ENCODE measurements around the gene F12. TPM values are rescaled to one million over a fixed set of nuclear protein-coding genes. Genes with fewer than 3 reads are reported as not detected.

Gene F12
- total RNA-seq, 1 experiment from 2014 or later: 0.74 TPM

- Histone ChIP-seq H3K4me1 (replicated peaks) (peaks cover 48% of the 10 kb centered on the region), H3K4me3 (no peak overlapping the region), H3K36me3 (peaks cover 12% of the 10 kb centered on the region), H3K27me3 (replicated peaks) (0 out of 2 replicates have a peak, but pooled peaks cover 5% of the 10 kb centered on the region), H3K27ac (no peak overlapping the region), H3K9me3 (replicated peaks) (peaks cover 8% of the 10 kb centered on the region)
- no peak for DNase-seq (ENCODE audit: low read depth in 1 of 2, low spot score in 2 of 2)
These were observed 41.5 kb upstream of the F12 start for GRCh38 chr5:177450667-177451424.

- H3K9me3 ChIP-seq (replicated peaks): peaks cover 6% of the 10 kb centered on the region; the same call in 1 of the 2 replicates
- peaks cover 34% of the 10 kb centered on the region for H3K4me1 ChIP-seq (replicated peaks)
- H3K27ac ChIP-seq: no peak overlapping the region
- 0 out of 2 replicates have a peak, but pooled peaks cover 9% of the 10 kb centered on the region for H3K27me3 ChIP-seq (replicated peaks)
- no peak for DNase-seq (ENCODE audit: low read depth in 1 of 2, low spot score in 2 of 2)
- H3K36me3 ChIP-seq: peaks cover 6% of the 10 kb centered on the region; the same call in 1 of the 2 replicates
- no peak overlapping the region for H3K4me3 ChIP-seq
These were observed 40.0 kb upstream of the F12 start for GRCh38 chr5:177449140-177450061.

GRCh38 chr5:177448244-177448950 lies 39.0 kb upstream of the F12 start:
- Histone ChIP-seq H3K4me3 (no peak overlapping the region), H3K27ac (no peak overlapping the region), H3K4me1 (replicated peaks) (peaks cover 26% of the 10 kb centered on the region), H3K9me3 (replicated peaks) (peaks cover 6% of the 10 kb centered on the region; the same call in 1 of the 2 replicates), H3K36me3 (peaks cover 10% of the 10 kb centered on the region; the same call in 1 of the 2 replicates), H3K27me3 (replicated peaks) (0 out of 2 replicates have a peak, but pooled peaks cover 9% of the 10 kb centered on the region)
- no peak for DNase-seq (ENCODE audit: low read depth in 1 of 2, low spot score in 2 of 2)

GRCh38 chr5:177447611-177448243 lies 38.4 kb upstream of the F12 start:
- DNase-seq (ENCODE audit: low read depth in 1 of 2, low spot score in 2 of 2): peak; percentile 92 to 94
- Histone ChIP-seq H3K4me1 (replicated peaks) (peaks cover 26% of the 10 kb centered on the region), H3K36me3 (peaks cover 15% of the 10 kb centered on the region; the same call in 1 of the 2 replicates)

GRCh38 chr5:177447066-177447610 lies 37.8 kb upstream of the F12 start:
- H3K4me1 ChIP-seq (replicated peaks): peaks cover 26% of the 10 kb centered on the region
- H3K9me3 ChIP-seq (replicated peaks): peaks cover 6% of the 10 kb centered on the region; the same call in 1 of the 2 replicates
- H3K36me3 ChIP-seq: peaks cover 19% of the 10 kb centered on the region
- no peak for DNase-seq (ENCODE audit: low read depth in 1 of 2, low spot score in 2 of 2)
- 0 out of 2 replicates have a peak, but pooled peaks cover 9% of the 10 kb centered on the region for H3K27me3 ChIP-seq (replicated peaks)
- H3K4me3 ChIP-seq: peak overlapping the region; percentile 85
- H3K27ac ChIP-seq: peak overlapping the region; percentile 27; the same call in 1 of the 2 replicates

More at GRCh38 chr5:177447611-177448243, 38.4 kb upstream of the F12 start:
- Histone ChIP-seq H3K9me3 (replicated peaks) (peaks cover 6% of the 10 kb centered on the region; the same call in 1 of the 2 replicates), H3K27ac (no peak overlapping the region), H3K4me3 (peak overlapping the region; percentile 8), H3K27me3 (replicated peaks) (0 out of 2 replicates have a peak, but pooled peaks cover 9% of the 10 kb centered on the region)

GRCh38 chr5:177446200-177447065 lies 37.1 kb upstream of the F12 start, which contains the start of gene PRR7:
Gene PRR7, plus strand, starts transcription at chr5:177446814. Its CDS starts 8,254 bp downstream, at chr5:177455068.
- H3K36me3 ChIP-seq: peaks cover 23% of the 10 kb centered on the region
- peak within 1 kb of the TSS; percentile 27; the same call in 1 of the 2 replicates for H3K27ac ChIP-seq
- peak in 1 of 2 experiments; percentile 84 for DNase-seq (ENCODE audit: low read depth in 1 of 2, low spot score in 2 of 2)
- peaks cover 6% of the 10 kb centered on the region; the same call in 1 of the 2 replicates for H3K9me3 ChIP-seq (replicated peaks)
- H3K4me3 ChIP-seq: peak within 1 kb of the TSS; percentile 85
- H3K4me1 ChIP-seq (replicated peaks): peaks cover 26% of the 10 kb centered on the region
- 0 out of 2 replicates have a peak, but pooled peaks cover 9% of the 10 kb centered on the region for H3K27me3 ChIP-seq (replicated peaks)

- no peak for DNase-seq (ENCODE audit: low read depth in 1 of 2, low spot score in 2 of 2)
- H3K4me3 ChIP-seq: no peak overlapping the region
- H3K27me3 ChIP-seq (replicated peaks): 0 out of 2 replicates have a peak, but pooled peaks cover 9% of the 10 kb centered on the region
- H3K4me1 ChIP-seq (replicated peaks): peaks cover 26% of the 10 kb centered on the region
- no peak overlapping the region for H3K27ac ChIP-seq
- peaks cover 6% of the 10 kb centered on the region; the same call in 1 of the 2 replicates for H3K9me3 ChIP-seq (replicated peaks)
- H3K36me3 ChIP-seq: peaks cover 28% of the 10 kb centered on the region
These were observed 36.5 kb upstream of the F12 start for GRCh38 chr5:177445917-177446199.

- H3K4me3 ChIP-seq: no peak overlapping the region
These were observed 35.9 kb upstream of the F12 start for GRCh38 chr5:177445052-177445916.

GRCh38 chr5:177444106-177445051 lies 35.0 kb upstream of the F12 start:
- H3K27me3 ChIP-seq (replicated peaks): 0 out of 2 replicates have a peak, but pooled peaks cover 9% of the 10 kb centered on the region
- no peak for DNase-seq (ENCODE audit: low read depth in 1 of 2, low spot score in 2 of 2)
- H3K4me1 ChIP-seq (replicated peaks): peaks cover 26% of the 10 kb centered on the region
- H3K36me3 ChIP-seq: peaks cover 42% of the 10 kb centered on the region
- H3K4me3 ChIP-seq: no peak overlapping the region
- H3K9me3 ChIP-seq (replicated peaks): peaks cover 6% of the 10 kb centered on the region; the same call in 1 of the 2 replicates
- no peak overlapping the region for H3K27ac ChIP-seq

More at GRCh38 chr5:177445052-177445916, 35.9 kb upstream of the F12 start:
- Histone ChIP-seq H3K27me3 (replicated peaks) (0 out of 2 replicates have a peak, but pooled peaks cover 9% of the 10 kb centered on the region), H3K27ac (no peak overlapping the region), H3K9me3 (replicated peaks) (peaks cover 6% of the 10 kb centered on the region; the same call in 1 of the 2 replicates), H3K36me3 (peaks cover 34% of the 10 kb centered on the region), H3K4me1 (replicated peaks) (peaks cover 26% of the 10 kb centered on the region)
- no peak for DNase-seq (ENCODE audit: low read depth in 1 of 2, low spot score in 2 of 2)
